ENCODE measurements around the gene PARP14.

Gene PARP14

DNA sequence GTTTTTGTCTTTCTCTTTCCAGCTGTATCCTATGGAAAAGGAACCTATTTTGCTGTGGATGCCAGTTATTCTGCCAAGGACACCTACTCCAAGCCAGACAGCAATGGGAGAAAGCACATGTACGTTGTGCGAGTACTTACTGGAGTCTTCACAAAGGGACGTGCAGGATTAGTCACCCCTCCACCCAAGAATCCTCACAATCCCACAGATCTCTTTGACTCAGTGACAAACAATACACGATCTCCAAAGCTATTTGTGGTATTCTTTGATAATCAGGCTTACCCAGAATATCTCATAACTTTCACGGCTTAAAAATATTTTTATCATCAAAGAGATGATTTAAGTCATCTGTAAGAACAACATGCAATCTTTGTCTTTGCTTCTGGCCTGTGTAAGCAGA, 44.9 kb upstream of the PARP14 start:
- Histone ChIP-seq H3K36me3 (ENCODE audit: control insufficient read depth in 2 of 2, insufficient read depth in 1 of 2, low read length in 2 of 2) (no peaks in the 10 kb centered on the region), H3K27ac (ENCODE audit: extremely low read depth, low read depth, low read length) (no peak overlapping the region), H3K9me3 (ENCODE audit: control insufficient read depth, insufficient read depth, low read depth, low read length) (no peaks in the 10 kb centered on the region), H3K4me3 (ENCODE audit: low read depth, low read length) (no peak overlapping the region), H3K4me1 (ENCODE audit: control insufficient read depth, insufficient read depth, low read length) (no peaks in the 10 kb centered on the region)
- ChIA-PET CTCF (interaction anchor here (1.1 kb wide), 1 partner anchor 33 kb away, joined by 3 read pairs; no protein-coding TSS in a partner anchor), POLR2A (no interaction called here)
- TF ChIP-seq ZNF433 (tag by site-specific recombination; IDR thresholded peaks at IDR 0.05; ENCODE audit: low read depth) (no peak), ZNF510 (tag by site-specific recombination; IDR thresholded peaks at IDR 0.05; ENCODE audit: insufficient replicate concordance) (no peak), EGR2 (tag by site-specific recombination; IDR thresholded peaks at IDR 0.05; ENCODE audit: low read depth) (no peak)

GRCh38 chr3:122636697-122637096, 43.9 kb upstream of the PARP14 start:
- POLR2A ChIA-PET: no interaction called here
- Histone ChIP-seq H3K9me3 (ENCODE audit: control insufficient read depth, insufficient read depth, low read depth, low read length) (no peaks in the 10 kb centered on the region), H3K27ac (ENCODE audit: extremely low read depth, low read depth, low read length) (no peak overlapping the region), H3K4me3 (ENCODE audit: low read depth, low read length) (no peak overlapping the region), H3K4me1 (ENCODE audit: control insufficient read depth, insufficient read depth, low read length) (no peaks in the 10 kb centered on the region), H3K36me3 (ENCODE audit: control insufficient read depth in 2 of 2, insufficient read depth in 1 of 2, low read length in 2 of 2) (no peaks in the 10 kb centered on the region)
- TF ChIP-seq ZNF121 (tag by site-specific recombination; IDR thresholded peaks at IDR 0.05) (no peak), ZSCAN16 (tag by site-specific recombination; IDR thresholded peaks at IDR 0.05) (no peak), YY1 (tag by site-specific recombination; IDR thresholded peaks at IDR 0.05) (no peak), TCF7L2 (IDR thresholded peaks at IDR 0.05; ENCODE audit: borderline replicate concordance, low read depth, low read length) (no peak), REPIN1 (tag by site-specific recombination; IDR thresholded peaks at IDR 0.05; ENCODE audit: low read depth) (no peak), ZNF24 (tag by site-specific recombination; IDR thresholded peaks at IDR 0.05) (no peak), WT1 (tag by site-specific recombination; IDR thresholded peaks at IDR 0.05) (no peak), KLF8 (tag by site-specific recombination; IDR thresholded peaks at IDR 0.05) (no peak), ZBTB1 (tag by site-specific recombination; IDR thresholded peaks at IDR 0.05) (no peak), EGR2 (tag by site-specific recombination; IDR thresholded peaks at IDR 0.05; ENCODE audit: low read depth) (no peak), ZNF433 (tag by site-specific recombination; IDR thresholded peaks at IDR 0.05; ENCODE audit: low read depth) (no peak), ZNF654 (tag by site-specific recombination; IDR thresholded peaks at IDR 0.05; ENCODE audit: low read depth) (no peak), ZNF184 (tag by site-specific recombination; IDR thresholded peaks at IDR 0.05) (no peak)
- TF ChIP-seq, protein P1, sequence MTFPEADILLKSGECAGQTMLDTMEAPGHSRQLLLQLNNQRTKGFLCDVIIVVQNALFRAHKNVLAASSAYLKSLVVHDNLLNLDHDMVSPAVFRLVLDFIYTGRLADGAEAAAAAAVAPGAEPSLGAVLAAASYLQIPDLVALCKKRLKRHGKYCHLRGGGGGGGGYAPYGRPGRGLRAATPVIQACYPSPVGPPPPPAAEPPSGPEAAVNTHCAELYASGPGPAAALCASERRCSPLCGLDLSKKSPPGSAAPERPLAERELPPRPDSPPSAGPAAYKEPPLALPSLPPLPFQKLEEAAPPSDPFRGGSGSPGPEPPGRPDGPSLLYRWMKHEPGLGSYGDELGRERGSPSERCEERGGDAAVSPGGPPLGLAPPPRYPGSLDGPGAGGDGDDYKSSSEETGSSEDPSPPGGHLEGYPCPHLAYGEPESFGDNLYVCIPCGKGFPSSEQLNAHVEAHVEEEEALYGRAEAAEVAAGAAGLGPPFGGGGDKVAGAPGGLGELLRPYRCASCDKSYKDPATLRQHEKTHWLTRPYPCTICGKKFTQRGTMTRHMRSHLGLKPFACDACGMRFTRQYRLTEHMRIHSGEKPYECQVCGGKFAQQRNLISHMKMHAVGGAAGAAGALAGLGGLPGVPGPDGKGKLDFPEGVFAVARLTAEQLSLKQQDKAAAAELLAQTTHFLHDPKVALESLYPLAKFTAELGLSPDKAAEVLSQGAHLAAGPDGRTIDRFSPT (tag by site-specific recombination; IDR thresholded peaks at IDR 0.05): no peak
- TF ChIP-seq, protein P2, sequence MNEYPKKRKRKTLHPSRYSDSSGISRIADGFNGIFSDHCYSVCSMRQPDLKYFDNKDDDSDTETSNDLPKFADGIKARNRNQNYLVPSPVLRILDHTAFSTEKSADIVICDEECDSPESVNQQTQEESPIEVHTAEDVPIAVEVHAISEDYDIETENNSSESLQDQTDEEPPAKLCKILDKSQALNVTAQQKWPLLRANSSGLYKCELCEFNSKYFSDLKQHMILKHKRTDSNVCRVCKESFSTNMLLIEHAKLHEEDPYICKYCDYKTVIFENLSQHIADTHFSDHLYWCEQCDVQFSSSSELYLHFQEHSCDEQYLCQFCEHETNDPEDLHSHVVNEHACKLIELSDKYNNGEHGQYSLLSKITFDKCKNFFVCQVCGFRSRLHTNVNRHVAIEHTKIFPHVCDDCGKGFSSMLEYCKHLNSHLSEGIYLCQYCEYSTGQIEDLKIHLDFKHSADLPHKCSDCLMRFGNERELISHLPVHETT (tag by site-specific recombination; IDR thresholded peaks at IDR 0.05): no peak
- TF ChIP-seq, protein P3, sequence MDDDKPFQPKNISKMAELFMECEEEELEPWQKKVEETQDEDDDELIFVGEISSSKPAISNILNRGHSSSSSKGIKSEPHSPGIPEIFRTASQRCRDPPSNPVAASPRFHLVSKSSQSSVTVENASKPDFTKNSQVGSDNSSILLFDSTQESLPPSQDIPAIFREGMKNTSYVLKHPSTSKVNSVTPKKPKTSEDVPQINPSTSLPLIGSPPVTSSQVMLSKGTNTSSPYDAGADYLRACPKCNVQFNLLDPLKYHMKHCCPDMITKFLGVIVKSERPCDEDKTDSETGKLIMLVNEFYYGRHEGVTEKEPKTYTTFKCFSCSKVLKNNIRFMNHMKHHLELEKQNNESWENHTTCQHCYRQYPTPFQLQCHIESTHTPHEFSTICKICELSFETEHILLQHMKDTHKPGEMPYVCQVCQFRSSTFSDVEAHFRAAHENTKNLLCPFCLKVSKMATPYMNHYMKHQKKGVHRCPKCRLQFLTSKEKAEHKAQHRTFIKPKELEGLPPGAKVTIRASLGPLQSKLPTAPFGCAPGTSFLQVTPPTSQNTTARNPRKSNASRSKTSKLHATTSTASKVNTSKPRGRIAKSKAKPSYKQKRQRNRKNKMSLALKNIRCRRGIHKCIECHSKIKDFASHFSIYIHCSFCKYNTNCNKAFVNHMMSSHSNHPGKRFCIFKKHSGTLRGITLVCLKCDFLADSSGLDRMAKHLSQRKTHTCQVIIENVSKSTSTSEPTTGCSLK (tag by site-specific recombination; IDR thresholded peaks at IDR 0.05): no peak
- CTCF ChIA-PET: no interaction called here
